Measurements from ENCODE around the gene WASHC3.

The WASHC3 gene

DNA sequence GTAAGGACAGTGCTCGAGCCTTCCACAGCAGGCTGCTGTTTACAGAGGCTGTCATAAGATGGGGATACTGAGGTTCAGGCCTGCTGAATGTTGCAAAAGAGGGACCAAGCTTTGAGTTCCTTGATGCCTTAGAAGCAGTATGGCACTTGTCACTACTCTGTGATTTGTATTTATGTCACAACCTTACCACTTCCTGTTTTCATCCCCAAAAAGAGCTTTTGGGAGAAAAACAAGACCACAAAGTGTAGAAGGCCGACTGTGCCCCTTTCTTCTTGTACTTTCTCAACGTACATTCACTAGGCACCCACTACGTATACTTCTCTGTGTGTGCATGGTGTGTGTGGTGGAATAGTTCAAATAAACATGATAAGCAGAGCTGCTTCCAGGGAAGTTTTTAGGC is 94.3 kb downstream of the WASHC3 start:
- no peak for ATAC-seq

- ATAC-seq: no peak
These were observed 95.3 kb downstream of the WASHC3 start for GRCh38 chr12:101966496-101966895.

GRCh38 chr12:101963697-101964096 is 98.1 kb downstream of the WASHC3 start:
- no peak for ATAC-seq
